IMR-90 (cell line): Measurements from ENCODE around the gene CLPSL2.

Source experiments
- FOS ChIP-seq: fragments of 150-350 bp; IDR thresholded peaks from 2 replicates; pipeline ENCODE4 v1.6.1; 2016; ENCODE audit warnings: low read depth, low read length
- MAZ ChIP-seq: IDR thresholded peaks from 2 replicates; pipeline ENCODE4 v1.6.1; 2012; ENCODE audit warnings: low read depth, mild to moderate bottlenecking, low read length, improper control_type of control experiment, moderate library complexity, borderline replicate concordance
- MXI1 ChIP-seq: IDR thresholded peaks from 2 replicates; pipeline ENCODE4 v1.6.1; 2012; ENCODE audit warnings: low read depth, mild to moderate bottlenecking, low read length, moderate library complexity, borderline replicate concordance
- NFE2L2 ChIP-seq: fragments of 150-350 bp; IDR thresholded peaks from 2 replicates; pipeline ENCODE4 v1.6.1; 2016; ENCODE audit warnings: low read depth, mild to moderate bottlenecking, low read length
- POLR2A ChIP-seq: IDR thresholded peaks from 2 replicates; pipeline ENCODE4 v1.6.1; 2012; ENCODE audit warnings: mild to moderate bottlenecking, low read depth, low read length
- RAD21 ChIP-seq: IDR thresholded peaks from 2 replicates; pipeline ENCODE4 v1.6.1; 2012; ENCODE audit warnings: low read length, improper control_type of control experiment
- SMC3 ChIP-seq: fragments of 150-350 bp; IDR thresholded peaks from 2 replicates; pipeline ENCODE4 v1.6.1; 2016; ENCODE audit warnings: low read depth, mild to moderate bottlenecking, antibody characterized with exemption, low read length, moderate library complexity
- TF ChIP-seq, protein P1 (sequence below): conservative IDR thresholded peaks from 2 replicates; pipeline ENCODE4 v1.5.1; 2012; ENCODE audit warnings: mild to moderate bottlenecking, low read depth, low read length, improper control_type of control experiment
- TF ChIP-seq, protein P2 (sequence below): fragments of 150-350 bp; IDR thresholded peaks from 2 replicates; pipeline ENCODE4 v1.6.1; 2017; ENCODE audit warnings: mild to moderate bottlenecking, antibody characterized with exemption, low read length, low read depth
- TF ChIP-seq, protein P3 (sequence below): fragments of 150-350 bp; IDR thresholded peaks from 2 replicates; pipeline ENCODE4 v1.6.1; 2016; ENCODE audit warnings: low read depth, mild to moderate bottlenecking, low read length, moderate library complexity, borderline replicate concordance

DNA sequence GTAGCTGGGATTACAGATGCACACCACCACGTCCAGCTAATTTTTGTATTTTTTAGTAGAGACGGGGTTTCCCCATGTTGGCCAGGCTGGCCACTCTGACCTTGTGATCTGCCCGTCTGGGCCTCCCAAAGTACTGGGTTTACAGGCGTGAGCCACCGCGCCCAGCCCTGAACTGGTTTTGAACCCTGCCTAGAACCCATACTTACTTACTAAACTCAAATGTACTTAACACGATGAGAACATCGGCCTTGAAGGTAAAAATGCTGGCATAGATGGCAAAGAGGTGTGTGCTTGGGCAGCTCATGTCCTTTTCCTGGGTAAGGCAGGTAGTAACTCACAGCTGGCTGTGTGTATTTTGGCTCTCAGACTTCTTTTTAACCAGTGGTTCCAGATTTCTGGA is 42.8 kb upstream of the CLPSL2 start:
- no peak for TF ChIP-seq RAD21
- TF ChIP-seq, protein P1, sequence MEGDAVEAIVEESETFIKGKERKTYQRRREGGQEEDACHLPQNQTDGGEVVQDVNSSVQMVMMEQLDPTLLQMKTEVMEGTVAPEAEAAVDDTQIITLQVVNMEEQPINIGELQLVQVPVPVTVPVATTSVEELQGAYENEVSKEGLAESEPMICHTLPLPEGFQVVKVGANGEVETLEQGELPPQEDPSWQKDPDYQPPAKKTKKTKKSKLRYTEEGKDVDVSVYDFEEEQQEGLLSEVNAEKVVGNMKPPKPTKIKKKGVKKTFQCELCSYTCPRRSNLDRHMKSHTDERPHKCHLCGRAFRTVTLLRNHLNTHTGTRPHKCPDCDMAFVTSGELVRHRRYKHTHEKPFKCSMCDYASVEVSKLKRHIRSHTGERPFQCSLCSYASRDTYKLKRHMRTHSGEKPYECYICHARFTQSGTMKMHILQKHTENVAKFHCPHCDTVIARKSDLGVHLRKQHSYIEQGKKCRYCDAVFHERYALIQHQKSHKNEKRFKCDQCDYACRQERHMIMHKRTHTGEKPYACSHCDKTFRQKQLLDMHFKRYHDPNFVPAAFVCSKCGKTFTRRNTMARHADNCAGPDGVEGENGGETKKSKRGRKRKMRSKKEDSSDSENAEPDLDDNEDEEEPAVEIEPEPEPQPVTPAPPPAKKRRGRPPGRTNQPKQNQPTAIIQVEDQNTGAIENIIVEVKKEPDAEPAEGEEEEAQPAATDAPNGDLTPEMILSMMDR, result no peak
- TF ChIP-seq, protein P2, sequence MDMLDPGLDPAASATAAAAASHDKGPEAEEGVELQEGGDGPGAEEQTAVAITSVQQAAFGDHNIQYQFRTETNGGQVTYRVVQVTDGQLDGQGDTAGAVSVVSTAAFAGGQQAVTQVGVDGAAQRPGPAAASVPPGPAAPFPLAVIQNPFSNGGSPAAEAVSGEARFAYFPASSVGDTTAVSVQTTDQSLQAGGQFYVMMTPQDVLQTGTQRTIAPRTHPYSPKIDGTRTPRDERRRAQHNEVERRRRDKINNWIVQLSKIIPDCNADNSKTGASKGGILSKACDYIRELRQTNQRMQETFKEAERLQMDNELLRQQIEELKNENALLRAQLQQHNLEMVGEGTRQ, result no peak
- TF ChIP-seq NFE2L2, result no peak
- TF ChIP-seq MAZ, result no peak
- TF ChIP-seq, protein P3, sequence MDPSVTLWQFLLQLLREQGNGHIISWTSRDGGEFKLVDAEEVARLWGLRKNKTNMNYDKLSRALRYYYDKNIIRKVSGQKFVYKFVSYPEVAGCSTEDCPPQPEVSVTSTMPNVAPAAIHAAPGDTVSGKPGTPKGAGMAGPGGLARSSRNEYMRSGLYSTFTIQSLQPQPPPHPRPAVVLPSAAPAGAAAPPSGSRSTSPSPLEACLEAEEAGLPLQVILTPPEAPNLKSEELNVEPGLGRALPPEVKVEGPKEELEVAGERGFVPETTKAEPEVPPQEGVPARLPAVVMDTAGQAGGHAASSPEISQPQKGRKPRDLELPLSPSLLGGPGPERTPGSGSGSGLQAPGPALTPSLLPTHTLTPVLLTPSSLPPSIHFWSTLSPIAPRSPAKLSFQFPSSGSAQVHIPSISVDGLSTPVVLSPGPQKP, result no peak
- TF ChIP-seq POLR2A, result no peak
- TF ChIP-seq MXI1, result no peak
- TF ChIP-seq SMC3, result no peak
- TF ChIP-seq FOS, result no peak
